Nephron (organoid): ENCODE results near the gene FGD5.

ENCODE experiments used
- H3K27ac Mint-ChIP-seq, 3 experiments: 2 replicates each; pipeline ENCODE4 v1.8.0; 2020; ENCODE audit warnings: mixed read lengths in 3 of 3, mild to moderate bottlenecking in 2 of 3, moderate library complexity in 1 of 3
- H3K27me3 Mint-ChIP-seq: 2 replicates; pipeline ENCODE4 v1.8.0; 2021; ENCODE audit warnings: low read depth, mild to moderate bottlenecking, moderate library complexity, mixed read lengths
- H3K36me3 Mint-ChIP-seq: 2 replicates; pipeline ENCODE4 v1.8.0; 2020; ENCODE audit warnings: low read depth, mixed read lengths
- H3K4me1 Mint-ChIP-seq: 2 replicates; pipeline ENCODE4 v1.8.0; 2020; ENCODE audit warnings: mixed read lengths
- H3K4me3 Mint-ChIP-seq, 3 experiments: 2 replicates each; pipeline ENCODE4 v1.8.0; 2020; ENCODE audit warnings: mild to moderate bottlenecking in 3 of 3, mixed read lengths in 3 of 3, moderate library complexity in 2 of 3
- H3K9me3 Mint-ChIP-seq: 2 replicates; pipeline ENCODE4 v1.8.0; 2020; ENCODE audit warnings: mixed read lengths
- CTCF ChIP-seq, 3 experiments: fragments of 200-600 bp; sonication (generic); IDR thresholded peaks; one replicate each; pipeline ENCODE4 v1.5.0; 2021; ENCODE audit warnings: antibody characterized with exemption in 3 of 3; ENCODE audit not compliant: unreplicated experiment in 3 of 3

The FGD5 gene

GRCh38 chr3:14914779-14915117, 96.0 kb downstream of the FGD5 start:
- H3K4me3 Mint-ChIP-seq, result no peak overlapping the region
- H3K9me3 Mint-ChIP-seq, result no peaks in the 10 kb centered on the region
- TF ChIP-seq CTCF (IDR thresholded peaks at IDR 0.05; ENCODE audit: unreplicated experiment in 3 of 3), result no peak
- peaks cover 8% of the 10 kb centered on the region for H3K4me1 Mint-ChIP-seq
- H3K27me3 Mint-ChIP-seq, result peaks cover 17% of the 10 kb centered on the region
- H3K27ac Mint-ChIP-seq, result no peak overlapping the region
- H3K36me3 Mint-ChIP-seq, result no peaks in the 10 kb centered on the region

GRCh38 chr3:14915636-14916222, 97.0 kb downstream of the FGD5 start:
- peaks cover 17% of the 10 kb centered on the region for H3K27me3 Mint-ChIP-seq
- no peak overlapping the region for H3K27ac Mint-ChIP-seq

DNA sequence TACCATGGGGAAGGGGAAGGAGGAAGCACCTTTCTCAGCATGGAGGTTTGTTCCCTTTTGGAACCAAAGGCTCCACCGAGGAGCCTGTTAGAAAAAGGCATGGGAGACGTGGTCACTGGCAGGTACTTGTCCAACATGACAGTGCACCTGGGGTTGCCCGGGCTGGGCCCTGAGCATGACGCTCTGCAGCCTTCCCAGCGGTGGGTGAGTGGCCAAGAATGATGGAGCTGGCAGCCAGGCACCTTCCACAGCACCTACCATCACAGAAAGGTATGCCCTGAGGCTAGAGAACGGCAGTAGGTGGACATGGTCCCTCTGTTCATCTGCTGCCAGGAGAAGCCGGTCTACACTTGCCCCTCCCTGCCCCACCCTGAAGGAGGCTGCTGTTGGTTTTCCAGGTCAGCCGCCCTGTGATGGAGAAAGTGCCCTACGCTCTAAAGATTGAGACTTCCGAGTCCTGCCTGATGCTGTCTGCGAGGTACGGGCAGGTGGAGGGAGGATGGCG, 99.6 kb downstream of the FGD5 start:
- Mint-ChIP-seq H3K27me3 (peaks cover 13% of the 10 kb centered on the region), H3K27ac (no peak overlapping the region), H3K4me1 (no peaks in the 10 kb centered on the region), H3K36me3 (no peaks in the 10 kb centered on the region), H3K9me3 (no peaks in the 10 kb centered on the region), H3K4me3 (no peak overlapping the region)
- TF ChIP-seq CTCF (IDR thresholded peaks at IDR 0.05; ENCODE audit: unreplicated experiment in 3 of 3), result no peak

More at GRCh38 chr3:14915636-14916222, 97.0 kb downstream of the FGD5 start:
- Mint-ChIP-seq H3K9me3 (no peaks in the 10 kb centered on the region), H3K4me3 (no peak overlapping the region), H3K36me3 (no peaks in the 10 kb centered on the region), H3K4me1 (peaks cover 3% of the 10 kb centered on the region)
- TF ChIP-seq CTCF (IDR thresholded peaks at IDR 0.05; ENCODE audit: unreplicated experiment in 3 of 3), result peak in 1 of 3 experiments; percentile 9

- TF ChIP-seq CTCF (IDR thresholded peaks at IDR 0.05; ENCODE audit: unreplicated experiment in 3 of 3), result no peak
- no peaks in the 10 kb centered on the region for H3K9me3 Mint-ChIP-seq
- H3K27ac Mint-ChIP-seq, result no peak overlapping the region
- peaks cover 13% of the 10 kb centered on the region for H3K27me3 Mint-ChIP-seq
- H3K4me1 Mint-ChIP-seq, result no peaks in the 10 kb centered on the region
- no peaks in the 10 kb centered on the region for H3K36me3 Mint-ChIP-seq
- no peak overlapping the region for H3K4me3 Mint-ChIP-seq
Measured at GRCh38 chr3:14920536-14920935, 101.8 kb downstream of the FGD5 start.

GRCh38 chr3:14921034-14921616, 102.4 kb downstream of the FGD5 start:
- Mint-ChIP-seq H3K27me3 (peaks cover 13% of the 10 kb centered on the region), H3K4me3 (no peak overlapping the region), H3K4me1 (no peaks in the 10 kb centered on the region), H3K9me3 (no peaks in the 10 kb centered on the region), H3K36me3 (no peaks in the 10 kb centered on the region), H3K27ac (no peak overlapping the region)
- TF ChIP-seq CTCF (IDR thresholded peaks at IDR 0.05; ENCODE audit: unreplicated experiment in 3 of 3), result peak; percentile 98 to 99 (median 98)
